Muscle of back (tissue), 11 donors: ENCODE data around the gene PREX1. TPM values are rescaled to one million over a fixed set of nuclear protein-coding genes. Genes with fewer than 3 reads are reported as not detected.
A peak's percentile ranks its signal among the peaks of the same experiment; 100 is the strongest.
"Not testable (repeated sequence)": the region's sequence is repeated elsewhere in the genome, so short reads cannot be mapped to it uniquely, and the experiment has no call there.

Experiments used
- DNase-seq, 3 donors: peaks; one replicate each; pipeline versions ENCODE4 v3.0.0 to v3.0.0-alpha.2; 2013
- polyA plus RNA-seq, 10 donors: library from polyadenylated mRNA; unstranded; fragments of 120-200 nt; gene quantifications; one replicate each; pipeline ENCODE4 v1.2.1, GENCODE V29; 2013; ENCODE audit not compliant: insufficient read length in 10 of 10

PREX1 gene
- polyA plus RNA-seq, 10 donors = 18.4 to 26.9 (median 20.0) TPM

DNA sequence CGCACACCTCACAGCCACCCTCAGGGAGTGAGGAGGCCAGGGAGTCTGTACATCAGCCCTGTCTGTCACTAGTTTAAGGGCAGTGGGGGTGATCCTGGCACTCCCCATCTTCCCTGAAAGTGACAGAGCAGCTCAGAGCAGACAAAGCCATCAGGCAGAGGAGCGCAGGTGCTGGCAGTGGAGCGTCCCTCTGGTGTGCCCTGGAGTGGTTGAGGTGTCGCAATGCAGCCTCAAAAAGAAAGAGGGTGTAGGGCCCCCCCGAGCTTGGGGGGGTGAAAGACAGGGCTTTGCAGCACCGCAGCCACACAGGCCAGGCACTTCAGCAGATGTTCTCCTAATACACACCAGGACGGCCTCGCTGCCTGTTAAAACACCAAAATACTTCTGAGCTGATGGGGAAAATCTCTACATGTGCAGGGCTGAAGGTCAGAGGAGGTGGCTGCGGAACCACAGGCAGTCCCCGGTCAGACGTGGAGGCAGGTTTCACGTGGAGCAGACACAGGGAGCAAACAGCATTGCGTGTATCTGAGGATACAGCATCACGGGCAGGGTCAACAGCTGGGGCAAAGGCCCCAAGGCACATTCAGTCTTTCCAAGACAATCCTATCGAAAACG, 69.5 kb downstream of the PREX1 start:
- DNase-seq = no peak

DNA sequence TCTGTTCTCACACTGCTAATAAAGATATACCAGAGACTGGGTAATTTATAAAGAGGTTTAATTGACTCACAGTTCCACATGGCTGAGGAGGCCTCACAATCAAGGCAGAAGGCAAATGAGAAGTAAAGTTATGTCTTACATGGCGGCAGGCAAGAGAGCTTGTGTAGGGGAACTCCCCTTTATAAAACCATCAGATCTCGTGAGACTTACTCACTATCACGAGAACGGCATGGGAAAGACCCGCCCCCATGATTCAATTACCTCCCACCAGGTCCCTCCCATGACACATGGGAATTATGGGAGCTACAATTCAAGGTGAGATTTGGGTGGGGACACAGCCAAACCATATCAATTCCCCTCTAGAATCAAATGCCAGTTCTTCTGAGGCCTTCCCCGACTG, 71.0 kb downstream of the PREX1 start:
- DNase-seq = not testable (repeated sequence)

DNA sequence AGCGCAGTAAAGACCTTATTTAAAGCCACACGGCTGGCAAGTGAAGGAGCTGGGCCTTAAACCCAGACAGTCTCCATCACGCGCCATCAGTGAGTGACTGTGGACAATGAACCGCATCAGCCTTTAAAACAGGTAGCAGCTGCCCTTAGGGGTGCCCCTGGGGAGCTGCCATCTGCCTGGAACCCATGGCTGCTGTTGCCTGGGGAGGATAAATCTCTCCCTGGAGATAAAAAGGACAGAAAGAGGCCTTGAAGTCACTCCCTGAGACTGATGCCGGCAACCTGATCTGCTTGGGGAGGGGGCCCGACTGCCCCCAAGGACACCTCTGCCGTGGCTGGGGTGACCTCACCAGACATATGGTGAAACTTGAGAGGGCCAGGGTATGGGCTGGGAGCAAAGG, 73.5 kb downstream of the PREX1 start:
- no peak for DNase-seq

- no peak for DNase-seq
These were observed 74.8 kb downstream of the PREX1 start for GRCh38 chr20:48752963-48753362.

DNA sequence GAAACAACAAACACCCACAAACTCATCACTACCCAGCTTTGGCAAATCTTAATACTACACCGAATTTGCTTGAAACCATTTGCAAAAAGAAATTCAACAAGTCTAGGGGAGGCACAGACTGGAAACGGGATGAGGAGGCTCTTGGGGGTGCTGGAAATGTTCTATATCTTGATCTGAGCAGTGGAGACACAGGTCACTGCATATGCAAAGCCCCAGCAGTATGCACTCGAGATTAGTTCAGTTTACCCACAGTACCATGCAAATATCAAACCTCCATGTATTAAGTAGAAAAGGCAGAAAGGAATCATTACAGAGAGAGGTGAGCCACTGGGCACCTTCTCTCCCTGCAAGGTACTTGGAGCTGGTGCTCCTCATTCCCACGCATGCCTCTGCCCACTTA, 75.9 kb downstream of the PREX1 start:
- no peak for DNase-seq

DNA sequence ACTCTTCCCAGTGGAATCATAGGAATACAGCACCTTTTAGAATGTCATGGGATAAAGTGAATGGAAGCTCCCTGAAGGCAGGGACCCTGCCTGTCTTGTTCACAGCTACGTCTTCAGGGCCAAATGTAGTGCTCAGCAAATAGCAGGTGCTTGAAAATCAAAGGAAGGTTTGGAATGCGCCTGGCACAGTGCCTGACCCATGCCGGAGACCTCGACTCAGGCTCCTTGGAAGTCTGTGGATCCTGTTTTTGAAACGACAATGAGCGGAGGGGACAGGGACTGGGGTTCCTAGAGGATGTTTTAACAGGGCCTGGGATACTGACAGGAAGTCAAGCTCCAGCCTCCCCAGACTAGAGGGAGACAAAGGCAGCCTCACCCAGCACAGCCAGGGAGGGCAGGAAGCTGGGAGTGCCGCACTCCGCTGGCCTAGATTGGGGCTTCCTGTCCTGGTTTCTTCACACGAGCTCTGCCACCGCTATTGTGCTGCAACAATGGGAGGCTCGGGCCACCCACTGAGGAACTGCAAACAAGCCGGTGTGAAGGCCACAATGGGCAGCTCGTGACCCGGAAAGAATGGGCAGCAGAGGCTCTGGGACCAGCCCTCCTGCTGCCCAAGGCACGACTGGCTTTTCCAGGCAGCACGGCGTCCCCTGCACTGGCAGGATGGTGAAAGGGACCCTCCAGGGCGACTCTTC, 76.7 kb downstream of the PREX1 start:
- DNase-seq = peak in 1 of 3 donors; percentile 41

GRCh38 chr20:48750376-48750775, 77.4 kb downstream of the PREX1 start:
- DNase-seq = no peak

- no peak for DNase-seq
These were observed 78.4 kb downstream of the PREX1 start for GRCh38 chr20:48749437-48749836.

DNA sequence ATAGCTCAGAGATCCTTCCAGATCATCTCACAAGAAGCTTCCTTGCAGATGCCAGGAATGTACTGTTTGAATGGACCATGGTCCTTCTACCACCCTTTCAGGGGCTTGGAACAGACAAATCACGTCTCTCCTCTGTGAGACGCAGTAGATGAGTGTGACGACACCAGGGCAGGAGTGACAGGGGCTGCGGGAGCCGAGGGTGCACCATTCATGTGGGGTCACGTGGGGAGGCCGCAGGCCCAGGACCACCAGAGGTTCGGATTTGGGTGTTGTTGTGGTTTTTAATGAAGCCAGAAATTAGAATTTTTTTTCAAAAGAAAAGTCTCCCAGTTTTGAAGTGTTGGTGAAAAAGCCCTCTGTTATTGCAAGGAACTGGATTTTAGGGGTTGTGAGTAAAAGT, 79.2 kb downstream of the PREX1 start:
- no peak for DNase-seq

DNA sequence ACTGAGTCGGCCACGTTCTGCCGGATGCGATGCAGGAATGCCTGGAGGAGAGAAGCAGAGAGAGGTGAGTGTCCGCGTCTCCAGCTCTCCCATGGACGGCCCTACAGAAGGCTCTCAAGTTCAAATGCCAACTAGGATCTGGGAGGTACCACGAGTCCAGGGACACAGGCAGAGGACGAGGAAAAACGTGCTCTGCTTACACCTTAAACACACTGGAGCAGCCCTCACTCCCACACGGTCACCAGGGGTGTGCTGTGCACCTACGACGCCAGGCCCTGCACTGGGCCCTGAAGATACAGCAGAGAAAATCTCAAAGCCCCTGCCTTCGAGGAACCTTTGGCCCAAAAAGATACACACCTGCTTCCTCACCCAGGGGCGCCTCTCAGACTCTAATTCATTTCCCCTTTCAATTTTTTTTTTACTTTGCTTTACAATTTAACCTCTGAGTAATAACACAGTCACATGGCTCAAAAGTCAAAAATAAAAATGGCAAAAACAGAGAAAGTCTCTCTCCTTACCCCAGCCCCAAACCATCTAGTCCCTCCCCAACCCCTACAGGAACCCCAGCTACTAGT, 79.9 kb downstream of the PREX1 start:
- no peak for DNase-seq

GRCh38 chr20:48745330-48745729, 82.5 kb downstream of the PREX1 start:
- DNase-seq = no peak

GRCh38 chr20:48744515-48744914, 83.3 kb downstream of the PREX1 start:
- no peak for DNase-seq

GRCh38 chr20:48743807-48744206, 84.0 kb downstream of the PREX1 start:
- DNase-seq = no peak

DNA sequence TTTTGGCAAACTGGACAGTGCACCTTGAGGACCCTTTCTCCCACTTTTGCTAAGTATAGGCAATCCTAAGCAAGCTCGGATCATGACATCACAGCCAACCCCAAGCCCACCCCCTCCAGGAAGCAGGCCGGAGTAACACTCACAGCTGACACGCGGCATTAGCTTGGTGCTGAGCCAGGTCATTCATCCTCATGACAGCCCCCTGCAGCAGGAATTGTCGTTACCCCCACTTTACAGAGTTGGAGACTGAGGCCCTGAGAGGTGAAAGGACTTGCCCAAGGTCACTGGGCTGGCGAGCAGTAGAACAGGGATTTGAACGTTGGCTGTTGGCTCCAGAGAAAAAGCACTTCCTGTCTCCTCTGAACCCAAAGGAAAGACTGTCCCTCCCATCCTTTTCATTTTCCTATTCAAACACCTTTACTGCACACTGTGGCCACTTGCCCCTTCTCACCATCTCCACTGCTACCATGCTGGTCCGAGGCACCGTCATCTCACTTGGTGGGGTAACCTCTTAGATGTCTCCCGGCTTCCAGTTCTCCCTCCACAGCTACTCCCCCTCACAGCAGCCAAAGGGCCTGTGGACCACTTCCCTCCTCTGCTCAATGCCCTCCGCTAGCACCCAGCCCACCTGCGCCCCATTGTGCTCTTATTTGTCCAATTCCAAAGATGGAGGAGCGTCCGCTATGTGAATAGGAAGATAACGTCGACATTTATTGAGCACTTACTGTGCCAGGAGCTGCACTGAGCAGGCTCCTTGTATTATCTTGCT, 84.7 kb downstream of the PREX1 start:
- DNase-seq = no peak

- DNase-seq = no peak
These were observed 85.6 kb downstream of the PREX1 start for GRCh38 chr20:48742233-48742632.

DNA sequence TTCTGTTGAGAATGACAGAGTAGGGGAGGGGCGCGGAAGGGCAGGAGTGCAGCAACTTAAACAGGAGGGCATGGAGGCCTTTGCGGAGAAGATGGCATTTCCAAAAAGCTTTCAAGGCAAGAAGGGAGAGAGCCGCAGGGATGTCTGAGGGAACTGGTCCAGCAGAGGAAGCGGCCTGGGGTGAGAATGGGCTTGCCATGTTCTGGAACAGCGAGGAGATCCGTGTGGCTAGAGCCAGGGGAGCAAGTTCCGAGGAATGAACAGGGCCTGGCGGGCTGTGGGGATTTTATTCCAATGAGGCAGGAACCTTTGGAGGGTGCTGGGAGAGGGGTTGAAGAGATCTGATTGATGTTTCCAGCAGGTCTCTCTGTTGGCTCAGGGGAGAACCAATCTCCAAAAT, 86.1 kb downstream of the PREX1 start:
- DNase-seq = no peak

- no peak for DNase-seq
These were observed 87.1 kb downstream of the PREX1 start for GRCh38 chr20:48740712-48741111.

- DNase-seq = no peak
These were observed 87.5 kb downstream of the PREX1 start for GRCh38 chr20:48740292-48740649.

GRCh38 chr20:48739395-48740291, 88.2 kb downstream of the PREX1 start:
- no peak for DNase-seq

DNA sequence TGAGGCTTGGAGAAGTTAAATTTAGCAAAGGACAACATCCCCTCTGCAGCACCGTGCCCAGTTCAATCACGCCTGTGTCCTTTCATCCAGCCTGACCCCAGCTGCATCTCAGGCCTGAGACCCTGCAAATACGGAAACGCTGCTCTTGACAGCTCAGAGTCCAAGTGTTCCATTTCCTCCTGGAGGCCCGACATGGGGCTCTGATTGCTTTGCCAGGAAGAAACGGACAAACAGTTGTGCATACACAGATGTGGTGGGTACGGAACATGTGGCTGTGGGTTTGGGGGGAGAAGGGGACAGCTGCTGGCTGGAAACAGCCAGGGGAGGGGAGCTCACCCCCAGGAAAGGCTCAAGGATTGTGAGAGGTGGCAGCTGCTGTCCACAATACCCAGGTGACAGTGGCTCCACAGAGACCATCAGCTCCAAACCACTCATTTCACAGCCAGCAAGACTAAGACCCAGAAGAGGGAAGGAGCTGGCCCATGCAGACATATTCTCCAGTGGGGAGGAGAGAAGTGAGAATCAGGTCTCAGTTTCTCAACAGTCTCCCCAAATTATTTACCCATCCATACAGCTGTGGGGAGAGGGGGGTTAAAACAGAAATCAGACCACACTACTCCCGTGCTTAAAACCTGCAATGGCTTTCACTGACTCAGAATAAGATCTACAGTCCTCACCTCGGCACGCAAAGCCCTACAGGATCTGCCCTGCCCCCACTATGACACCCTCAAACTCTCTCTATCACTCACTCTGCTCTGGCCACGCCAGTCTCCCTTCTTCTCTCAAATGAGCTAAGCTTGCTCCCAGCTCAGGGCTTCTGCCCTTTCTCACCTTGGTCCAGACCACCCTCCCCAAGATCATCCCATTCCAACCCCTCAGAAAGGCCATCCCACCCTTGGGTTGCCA, 89.1 kb downstream of the PREX1 start:
- DNase-seq = peak in 2 of 3 donors; percentile 52 to 82

- DNase-seq = no peak
These were observed 89.8 kb downstream of the PREX1 start for GRCh38 chr20:48738094-48738398.
